ENCODE data around the gene IL12A.

The IL12A gene

GRCh38 chr3:159994182-159994581 lies 5.5 kb downstream of the IL12A start:
- Histone ChIP-seq H3K27ac (replicated peaks) (no peak overlapping the region), H3K27me3 (ENCODE audit: insufficient read depth, poor library complexity, severe bottlenecking) (peaks cover 4% of the 10 kb centered on the region), H3K4me3 (replicated peaks; ENCODE audit: insufficient read depth, low read length) (no peak overlapping the region)
- TF ChIP-seq GABPA (IDR thresholded peaks at IDR 0.05; ENCODE audit: low read depth): no peak
- no peak for TF ChIP-seq CTCF (IDR thresholded peaks at IDR 0.05; ENCODE audit: insufficient read depth, low read length)
- TF ChIP-seq POLR2AphosphoS5 (IDR thresholded peaks at IDR 0.05; ENCODE audit: low read depth): no peak
- no peak for TF ChIP-seq REST (IDR thresholded peaks at IDR 0.05; ENCODE audit: insufficient replicate concordance, low read depth)
- no peak for TF ChIP-seq SPI1 (IDR thresholded peaks at IDR 0.05; ENCODE audit: borderline replicate concordance, low read depth)
- no peak for DNase-seq (ENCODE audit: low read depth in 1 of 2, low spot score in 1 of 2)

GRCh38 chr3:159995091-159995490 lies 6.5 kb downstream of the IL12A start:
- TF ChIP-seq REST (IDR thresholded peaks at IDR 0.05; ENCODE audit: insufficient replicate concordance, low read depth): no peak
- no peak for TF ChIP-seq CTCF (IDR thresholded peaks at IDR 0.05; ENCODE audit: insufficient read depth, low read length)
- TF ChIP-seq SPI1 (IDR thresholded peaks at IDR 0.05; ENCODE audit: borderline replicate concordance, low read depth): no peak
- no peak for TF ChIP-seq GABPA (IDR thresholded peaks at IDR 0.05; ENCODE audit: low read depth)
- no peak for TF ChIP-seq POLR2AphosphoS5 (IDR thresholded peaks at IDR 0.05; ENCODE audit: low read depth)
- Histone ChIP-seq H3K4me3 (replicated peaks; ENCODE audit: insufficient read depth, low read length) (no peak overlapping the region), H3K27me3 (ENCODE audit: insufficient read depth, poor library complexity, severe bottlenecking) (no peaks in the 10 kb centered on the region), H3K27ac (replicated peaks) (no peak overlapping the region)
- no peak for DNase-seq (ENCODE audit: low read depth in 1 of 2, low spot score in 1 of 2)

GRCh38 chr3:159996018-159996417 lies 7.4 kb downstream of the IL12A start:
- Histone ChIP-seq H3K27me3 (ENCODE audit: insufficient read depth, poor library complexity, severe bottlenecking) (no peaks in the 10 kb centered on the region), H3K27ac (replicated peaks) (no peak overlapping the region), H3K4me3 (replicated peaks; ENCODE audit: insufficient read depth, low read length) (no peak overlapping the region)
- no peak for DNase-seq (ENCODE audit: low read depth in 1 of 2, low spot score in 1 of 2)
- TF ChIP-seq GABPA (IDR thresholded peaks at IDR 0.05; ENCODE audit: low read depth): no peak
- TF ChIP-seq SPI1 (IDR thresholded peaks at IDR 0.05; ENCODE audit: borderline replicate concordance, low read depth): no peak
- no peak for TF ChIP-seq REST (IDR thresholded peaks at IDR 0.05; ENCODE audit: insufficient replicate concordance, low read depth)
- no peak for TF ChIP-seq CTCF (IDR thresholded peaks at IDR 0.05; ENCODE audit: insufficient read depth, low read length)
- TF ChIP-seq POLR2AphosphoS5 (IDR thresholded peaks at IDR 0.05; ENCODE audit: low read depth): no peak
